IMR-90 (cell line): ENCODE measurements around the gene SH3GL2. TPM values are rescaled to one million over a fixed set of nuclear protein-coding genes. Genes with fewer than 3 reads are reported as not detected.

ENCODE experiments used
- ATAC-seq: fragments of 200-7000 bp; cut with Tn5 transposase; 2 replicates; pipeline ENCODE4 v1.9.1; 2020; ENCODE audit warnings: low read depth, mild to moderate bottlenecking, moderate library complexity
- BruUV-seq: library from RNA; stranded (reverse); fragments of 400-500 nt; replicated peaks from 2 replicates; lab custom pipeline; 2021; lab: Mats Ljungman, UMichigan
- CTCF ChIA-PET: fragments of 300-600 bp; formaldehyde crosslinking; extraction: SDS; loops from one replicate; lab custom pipeline; 2021; ENCODE audit warnings: antibody characterized with exemption; lab: Yijun Ruan, JAX
- POLR2A ChIA-PET: fragments of 300-600 bp; sonication (Branson Sonifier 250); formaldehyde crosslinking; loops from one replicate; lab custom pipeline; 2022; ENCODE audit warnings: antibody characterized with exemption; ENCODE audit not compliant: unreplicated experiment; lab: Charles Lee
- DNase-seq: peaks from one replicate; pipeline ENCODE4 v3.0.0; 2013
- H2AFZ ChIP-seq: replicated peaks from 2 replicates; pipeline ENCODE3; 2013; ENCODE audit warnings: low read length, mild to moderate bottlenecking; ENCODE audit not compliant: poor library complexity
- H2AK5ac ChIP-seq: 2 replicates; pipeline ENCODE4 v1.6.1; 2013; ENCODE audit warnings: low read depth, low read length, inconsistent platforms
- H2AK9ac ChIP-seq: replicated peaks from 2 replicates; pipeline ENCODE3; 2013; ENCODE audit warnings: mild to moderate bottlenecking, low read depth, low read length, moderate library complexity; ENCODE audit not compliant: poor library complexity
- H2BK120ac ChIP-seq: 2 replicates; pipeline ENCODE4 v1.6.1; 2013; ENCODE audit warnings: low read depth, low read length, inconsistent platforms
- H2BK15ac ChIP-seq: 3 replicates; pipeline ENCODE4 v1.6.1; 2013; ENCODE audit warnings: low read depth, low read length, inconsistent platforms
- H2BK20ac ChIP-seq: 2 replicates; pipeline ENCODE4 v1.6.1; 2013; ENCODE audit warnings: low read depth, mild to moderate bottlenecking, inconsistent platforms, low read length, moderate library complexity
- H2BK5ac ChIP-seq: 2 replicates; pipeline ENCODE4 v1.6.1; 2013; ENCODE audit warnings: mild to moderate bottlenecking, low read depth, low read length, inconsistent platforms; ENCODE audit not compliant: poor library complexity, severe bottlenecking
- H3K14ac ChIP-seq: replicated peaks from 2 replicates; pipeline ENCODE4 v1.6.1; 2013; ENCODE audit warnings: low read depth, low read length, inconsistent platforms
- H3K18ac ChIP-seq: 2 replicates; pipeline ENCODE4 v1.6.1; 2013; ENCODE audit warnings: low read depth, low read length, control low read depth
- H3K23ac ChIP-seq: 2 replicates; pipeline ENCODE4 v1.6.1; 2013; ENCODE audit warnings: low read depth, low read length, inconsistent platforms
- H3K27ac ChIP-seq: 2 replicates; pipeline ENCODE4 v1.5.1; 2013; ENCODE audit warnings: mild to moderate bottlenecking, control low read depth, low read length; ENCODE audit not compliant: insufficient read depth
- H3K27me3 ChIP-seq: 2 replicates; pipeline ENCODE4 v1.6.1; 2013; ENCODE audit warnings: low read length; ENCODE audit not compliant: control insufficient read depth, insufficient read depth
- H3K36me3 ChIP-seq: 2 replicates; pipeline ENCODE4 v1.6.1; 2013; ENCODE audit warnings: low read length, mixed read lengths; ENCODE audit not compliant: control insufficient read depth, insufficient read depth
- H3K4ac ChIP-seq: 2 replicates; pipeline ENCODE4 v1.6.1; 2013; ENCODE audit warnings: low read depth, low read length, inconsistent platforms
- H3K4me1 ChIP-seq: 2 replicates; pipeline ENCODE4 v1.6.1; 2013; ENCODE audit warnings: low read length, mixed read lengths; ENCODE audit not compliant: control insufficient read depth, insufficient read depth
- H3K4me2 ChIP-seq: 2 replicates; pipeline ENCODE4 v1.6.1; 2013; ENCODE audit warnings: low read depth, mild to moderate bottlenecking, control low read depth, low read length, moderate library complexity
- H3K4me3 ChIP-seq: 2 replicates; pipeline ENCODE4 v1.5.1; 2013; ENCODE audit warnings: low read depth, mild to moderate bottlenecking, control low read depth, low read length, moderate library complexity; ENCODE audit not compliant: insufficient read depth
- H3K56ac ChIP-seq: 2 replicates; pipeline ENCODE4 v1.6.1; 2013; ENCODE audit warnings: low read length, inconsistent platforms; ENCODE audit not compliant: insufficient read depth; ENCODE audit errors: extremely low read depth
- H3K79me1 ChIP-seq, 2 experiments: 2 replicates each; pipeline ENCODE4 v1.6.1; 2013; ENCODE audit warnings: low read length in 2 of 2, inconsistent platforms in 1 of 2, low read depth in 1 of 2
- H3K9ac ChIP-seq: 2 replicates; pipeline ENCODE4 v1.6.1; 2013; ENCODE audit warnings: low read depth, low read length, control low read depth
- H3K9me1 ChIP-seq: 2 replicates; pipeline ENCODE4 v1.6.1; 2013; ENCODE audit warnings: low read length, inconsistent platforms; ENCODE audit not compliant: insufficient read depth
- H3K9me3 ChIP-seq: 2 replicates; pipeline ENCODE4 v1.6.1; 2013; ENCODE audit warnings: low read length; ENCODE audit not compliant: control insufficient read depth, insufficient read depth
- H4K20me1 ChIP-seq: 2 replicates; pipeline ENCODE4 v1.6.1; 2013; ENCODE audit warnings: low read length, inconsistent platforms; ENCODE audit not compliant: insufficient read depth
- H4K5ac ChIP-seq: 2 replicates; pipeline ENCODE4 v1.6.1; 2013; ENCODE audit warnings: mild to moderate bottlenecking, low read depth, low read length, control low read depth
- H4K8ac ChIP-seq, 2 experiments: 2 replicates each; pipeline ENCODE4 v1.6.1; 2013; ENCODE audit warnings: low read depth in 2 of 2, low read length in 2 of 2, control low read depth in 1 of 2, inconsistent platforms in 1 of 2
- H4K91ac ChIP-seq: 2 replicates; pipeline ENCODE4 v1.6.1; 2013; ENCODE audit warnings: low read depth, low read length, inconsistent platforms; ENCODE audit not compliant: insufficient read depth
- BHLHE40 ChIP-seq: fragments of 150-350 bp; IDR thresholded peaks from 2 replicates; pipeline ENCODE4 v1.6.1; 2016; ENCODE audit warnings: mild to moderate bottlenecking, low read depth, low read length
- MXI1 ChIP-seq: IDR thresholded peaks from 2 replicates; pipeline ENCODE4 v1.6.1; 2012; ENCODE audit warnings: low read depth, mild to moderate bottlenecking, low read length, moderate library complexity, borderline replicate concordance
- WGBS, 2 experiments: methylation state at CpG; one replicate each; pipeline versions ENCODE4 v1.1.5 to v1.1.7; 2013; ENCODE audit warnings: missing lambda C conversion rate in 2 of 2; ENCODE audit not compliant: insufficient read length in 1 of 2; ENCODE audit errors: extremely low coverage in 2 of 2; 5-methylcytosine and 5-hydroxymethylcytosine counted together
- dilution Hi-C: fragments of 300-500 bp; cut with HindIII; formaldehyde crosslinking; loops from one replicate; pipeline ENCODE4 v1.14.3; 2018; ENCODE audit warnings: low sequenced_read_pairs; ENCODE audit not compliant: unreplicated experiment
- in situ Hi-C: fragments of 300-500 bp; cut with MboI; formaldehyde crosslinking; loops from 3 replicates; pipeline ENCODE4 v1.14.3; 2019; ENCODE audit warnings: low sequenced_read_pairs, inconsistent platforms, mixed read lengths
- intact Hi-C: fragments of 100-400 bp; cut with micrococcal nuclease; formaldehyde crosslinking; loops from 2 replicates; pipeline ENCODE4 v1.10.0; 2022
- polyA plus RNA-seq, 3 experiments: library from polyadenylated mRNA; depleted of rRNA; stranded (reverse); fragments of >200 nt; gene quantifications; 2 replicates each; pipeline ENCODE4 v1.2.3, GENCODE V29; 2012; ENCODE audit warnings: low replicate concordance in 1 of 3
- total RNA-seq: library from RNA; depleted of rRNA; stranded (reverse); fragments of >200 nt; gene quantifications from 2 replicates; pipeline ENCODE4 v1.2.3, GENCODE V29; 2012

SH3GL2 gene
- total and polyA plus RNA-seq, 2 of the 4 experiments (the other 2 are of a cell fraction), result under 0.01 to 0.05 TPM

DNA sequence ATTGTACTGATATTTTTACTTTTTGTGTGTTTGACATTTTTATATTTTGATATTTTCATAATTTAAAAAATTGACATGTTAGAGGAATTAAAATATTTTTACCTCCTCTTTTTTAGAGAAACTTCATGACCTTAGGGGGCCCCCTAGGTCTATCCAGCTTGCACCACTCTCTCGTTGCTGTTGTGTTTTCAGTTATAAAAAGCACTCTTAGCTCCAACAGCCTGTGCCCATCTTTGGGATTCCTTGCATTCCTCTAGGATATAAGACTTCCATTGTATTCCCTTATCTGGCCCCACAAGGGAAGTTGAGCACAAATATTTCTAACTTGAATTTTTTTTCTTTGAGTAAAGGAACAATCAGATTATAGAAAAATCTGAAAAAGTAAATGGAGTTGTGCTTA lies 245.3 kb downstream of the SH3GL2 start:
- WGBS, 2 experiments, result no CpG with 5 or more reads among the region's 1 CpG
- CTCF ChIA-PET, result no interaction called here

More for the DNA sequence above, 245.3 kb downstream of the SH3GL2 start:
- no peak overlapping the region for H2AK5ac ChIP-seq
- H3K4ac ChIP-seq, result no peak overlapping the region
- in situ Hi-C loops (loop anchor here (25.0 kb wide), 1 partner anchor 613 kb away; no protein-coding TSS in a partner anchor), dilution Hi-C loops (no loop called here), intact Hi-C loops (no loop called here)
- H2BK120ac ChIP-seq, result no peak overlapping the region
- H3K4me3 ChIP-seq, result no peak overlapping the region
- TF ChIP-seq BHLHE40, result no peak
- no peak for TF ChIP-seq MXI1
- no peaks in the 10 kb centered on the region for H3K9me3 ChIP-seq
- DNase-seq (peak; percentile 1), ATAC-seq (no peak)
- H3K14ac ChIP-seq, result no peak overlapping the region
- no peaks in the 10 kb centered on the region for H3K79me1 ChIP-seq
- H2BK20ac ChIP-seq, result no peak overlapping the region
- no peak overlapping the region for H3K4me2 ChIP-seq
- H2BK15ac ChIP-seq, result no peak overlapping the region
- no peak overlapping the region for H4K91ac ChIP-seq
- no peak overlapping the region for H2AFZ ChIP-seq
- H3K9me1 ChIP-seq, result no peaks in the 10 kb centered on the region
- H3K18ac ChIP-seq, result no peak overlapping the region
- H3K56ac ChIP-seq, result no peak overlapping the region
- no peak overlapping the region for H3K27ac ChIP-seq
- H2AK9ac ChIP-seq, result no peak overlapping the region
- H4K8ac ChIP-seq, result no peak overlapping the region
- H2BK5ac ChIP-seq, result no peak overlapping the region
- POLR2A ChIA-PET, result no interaction called here
- no peak overlapping the region for H4K5ac ChIP-seq
- no peaks in the 10 kb centered on the region for H4K20me1 ChIP-seq
- H3K27me3 ChIP-seq, result no peaks in the 10 kb centered on the region
- H3K4me1 ChIP-seq, result no peaks in the 10 kb centered on the region
- no TSS peak for BruUV-seq
- H3K36me3 ChIP-seq, result no peaks in the 10 kb centered on the region
- no peak overlapping the region for H3K9ac ChIP-seq
- no peak overlapping the region for H3K23ac ChIP-seq
